Body of pancreas (tissue), 4 donors: ENCODE results near the gene ATG7.

Experiments used
- POLR2A ChIP-seq, 3 donors: fragments of 450-650 bp; IDR thresholded peaks; one replicate each; pipeline ENCODE4 v1.6.1; 2016; ENCODE audit warnings: antibody characterized with exemption in 3 of 3, mild to moderate bottlenecking in 2 of 3
- TF ChIP-seq, protein P1 (sequence below), 7 experiments: fragments of 450-650 bp in 4 of 7; fragments of 200-600 bp in 3 of 7; sonication (generic) in 3 of 7; IDR thresholded peaks; one replicate each; pipeline ENCODE4 v1.5.1; 2016 to 2019; ENCODE audit warnings: antibody characterized with exemption in 7 of 7

DNA sequence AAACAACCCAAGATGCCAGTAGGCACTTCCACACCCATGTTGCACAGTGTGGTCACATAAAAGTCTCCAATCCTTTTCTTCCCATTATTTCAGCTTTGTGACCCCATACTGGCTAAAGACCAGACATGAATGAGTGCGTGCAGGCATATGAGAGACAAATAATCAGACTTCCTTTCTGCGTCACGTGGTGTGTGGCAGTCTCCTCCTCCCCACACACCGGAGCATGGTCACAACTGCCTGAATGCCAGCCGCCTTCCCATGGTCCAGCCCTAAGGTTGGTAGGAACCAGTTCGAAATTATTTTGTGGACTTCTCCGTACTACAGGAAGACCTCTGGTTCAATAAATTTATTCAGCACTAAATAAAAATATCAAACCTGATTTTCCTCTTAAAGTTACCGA lies 306.0 kb downstream of the ATG7 start:
- no peak for TF ChIP-seq POLR2A (IDR thresholded peaks at IDR 0.05)
- TF ChIP-seq, protein P1, sequence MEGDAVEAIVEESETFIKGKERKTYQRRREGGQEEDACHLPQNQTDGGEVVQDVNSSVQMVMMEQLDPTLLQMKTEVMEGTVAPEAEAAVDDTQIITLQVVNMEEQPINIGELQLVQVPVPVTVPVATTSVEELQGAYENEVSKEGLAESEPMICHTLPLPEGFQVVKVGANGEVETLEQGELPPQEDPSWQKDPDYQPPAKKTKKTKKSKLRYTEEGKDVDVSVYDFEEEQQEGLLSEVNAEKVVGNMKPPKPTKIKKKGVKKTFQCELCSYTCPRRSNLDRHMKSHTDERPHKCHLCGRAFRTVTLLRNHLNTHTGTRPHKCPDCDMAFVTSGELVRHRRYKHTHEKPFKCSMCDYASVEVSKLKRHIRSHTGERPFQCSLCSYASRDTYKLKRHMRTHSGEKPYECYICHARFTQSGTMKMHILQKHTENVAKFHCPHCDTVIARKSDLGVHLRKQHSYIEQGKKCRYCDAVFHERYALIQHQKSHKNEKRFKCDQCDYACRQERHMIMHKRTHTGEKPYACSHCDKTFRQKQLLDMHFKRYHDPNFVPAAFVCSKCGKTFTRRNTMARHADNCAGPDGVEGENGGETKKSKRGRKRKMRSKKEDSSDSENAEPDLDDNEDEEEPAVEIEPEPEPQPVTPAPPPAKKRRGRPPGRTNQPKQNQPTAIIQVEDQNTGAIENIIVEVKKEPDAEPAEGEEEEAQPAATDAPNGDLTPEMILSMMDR (IDR thresholded peaks at IDR 0.05): no peak
